Activated CD4-positive, alpha-beta T cell treated with anti-CD3 and anti-CD28 coated beads, Interleukin-2, amount 10 ng/mL, durations not matched to agents 24 days and 14 days (primary cell): ENCODE results near the gene OXSR1. TPM values are rescaled to one million over a fixed set of nuclear protein-coding genes. Genes with fewer than 3 reads are reported as not detected.
A peak's percentile ranks its signal among the peaks of the same experiment; 100 is the strongest.
"Not testable (repeated sequence)": the region's sequence is repeated elsewhere in the genome, so short reads cannot be mapped to it uniquely, and the experiment has no call there.

Experiments
- DNase-seq: peaks from one replicate; pipeline ENCODE4 v3.0.0; 2022
- H3K27ac Mint-ChIP-seq: one replicate; pipeline ENCODE4 v1.8.0; 2022; ENCODE audit warnings: mild to moderate bottlenecking, mixed read lengths
- H3K27me3 Mint-ChIP-seq: one replicate; pipeline ENCODE4 v1.8.0; 2022; ENCODE audit warnings: mixed read lengths
- H3K36me3 Mint-ChIP-seq: one replicate; pipeline ENCODE4 v1.8.0; 2022; ENCODE audit warnings: low read depth, mild to moderate bottlenecking, mixed read lengths
- H3K4me1 Mint-ChIP-seq: one replicate; pipeline ENCODE4 v1.8.0; 2021; ENCODE audit warnings: mixed read lengths
- H3K4me3 Mint-ChIP-seq: one replicate; pipeline ENCODE4 v1.8.0; 2022; ENCODE audit warnings: mild to moderate bottlenecking, moderate library complexity, mixed read lengths
- H3K9me3 Mint-ChIP-seq: one replicate; pipeline ENCODE4 v1.8.0; 2021; ENCODE audit warnings: mixed read lengths
- intact Hi-C: fragments of 100-400 bp; cut with micrococcal nuclease; formaldehyde crosslinking; loops from one replicate; pipeline ENCODE4 v1.15.1; 2023
- total RNA-seq: library from RNA; stranded (reverse); gene quantifications from 2 replicates; pipeline ENCODE4 v1.2.3, GENCODE V29; 2022

OXSR1 gene
- total RNA-seq, 1 donor from 2014 or later: 56.4 TPM

DNA sequence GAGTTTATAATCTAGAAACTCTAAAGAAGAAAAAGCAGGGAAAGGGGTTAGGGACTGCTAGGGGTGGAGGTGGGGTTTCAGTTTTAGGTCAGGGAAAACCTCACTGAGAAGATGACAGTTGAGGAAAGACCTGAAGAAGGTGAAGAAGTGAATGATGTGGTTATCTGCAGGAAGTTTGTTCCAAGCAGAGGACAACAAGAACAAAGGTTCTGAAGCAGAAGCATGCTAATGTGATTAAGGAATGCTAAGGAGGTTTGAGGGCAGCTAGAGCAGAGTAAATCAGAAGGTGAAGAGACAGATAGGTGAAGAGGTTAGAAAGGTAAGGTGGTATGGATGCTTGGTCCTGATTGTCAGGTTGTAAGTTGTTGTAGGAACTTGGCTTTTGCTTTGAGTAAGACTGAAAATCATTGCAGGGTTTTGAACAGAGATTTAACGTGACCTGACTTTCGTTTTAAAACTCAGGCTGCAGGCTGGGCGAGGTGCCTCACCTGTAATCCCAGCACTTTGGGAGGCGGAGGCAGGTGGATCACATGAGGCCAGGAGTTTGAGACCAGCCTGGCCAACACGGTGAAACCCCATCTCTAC lies 8.6 kb downstream of the OXSR1 start:
- intact Hi-C loops: no loop called here
- Mint-ChIP-seq H3K36me3 (peaks cover 21% of the 10 kb centered on the region), H3K27me3 (no peaks in the 10 kb centered on the region), H3K9me3 (no peaks in the 10 kb centered on the region), H3K4me1 (peaks cover 52% of the 10 kb centered on the region), H3K4me3 (peak overlapping the region; percentile 28), H3K27ac (no peak overlapping the region)
- peak; percentile 61 for DNase-seq

DNA sequence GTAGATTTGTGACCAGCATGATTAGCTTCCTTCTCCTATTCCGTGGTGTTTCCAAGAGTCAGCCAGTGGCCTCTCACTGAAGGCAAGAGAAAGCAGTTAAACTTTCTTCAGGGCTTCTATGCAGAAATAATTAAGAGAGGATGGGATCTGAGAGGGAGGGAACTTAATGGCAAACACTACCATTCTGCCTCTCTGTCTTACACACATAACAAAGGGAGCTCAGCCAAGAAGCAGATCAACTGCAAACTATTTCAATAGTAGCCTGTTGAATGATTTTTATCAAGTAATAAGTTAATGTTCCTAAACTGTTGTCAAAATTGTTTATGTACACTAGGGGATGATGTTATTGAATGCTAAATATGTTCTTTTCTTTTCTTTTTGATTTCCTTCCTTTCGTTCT lies 11.8 kb downstream of the OXSR1 start:
- Mint-ChIP-seq H3K36me3 (peaks cover 26% of the 10 kb centered on the region), H3K9me3 (no peaks in the 10 kb centered on the region), H3K4me3 (no peak overlapping the region), H3K27ac (no peak overlapping the region), H3K27me3 (no peaks in the 10 kb centered on the region), H3K4me1 (peaks cover 35% of the 10 kb centered on the region)
- peak; percentile 47 for DNase-seq
- intact Hi-C loops: no loop called here

DNA sequence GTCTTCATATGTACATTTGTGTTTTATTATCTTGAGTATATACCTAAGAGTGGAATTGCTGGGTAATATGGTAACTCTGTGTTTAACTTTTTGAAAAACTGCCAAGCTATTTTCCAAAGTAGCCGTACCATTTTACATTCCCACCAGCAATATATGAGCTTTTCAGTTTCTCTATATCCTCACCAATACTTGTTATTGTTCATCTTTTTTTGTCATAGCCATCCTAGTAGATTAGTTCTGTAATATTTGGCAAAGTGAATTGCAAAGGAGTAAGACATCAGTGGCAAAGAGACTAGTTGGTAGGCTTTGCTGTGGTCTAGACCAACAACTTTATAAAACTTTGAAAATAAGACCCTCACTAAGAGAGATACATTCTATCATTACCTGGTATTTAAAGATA lies 21.4 kb downstream of the OXSR1 start:
- DNase-seq: no peak
- no peak overlapping the region for H3K4me3 Mint-ChIP-seq
- H3K4me1 Mint-ChIP-seq: peaks cover 6% of the 10 kb centered on the region
- no peaks in the 10 kb centered on the region for H3K9me3 Mint-ChIP-seq
- intact Hi-C loops: no loop called here
- no peaks in the 10 kb centered on the region for H3K27me3 Mint-ChIP-seq
- peaks cover 48% of the 10 kb centered on the region for H3K36me3 Mint-ChIP-seq
- H3K27ac Mint-ChIP-seq: no peak overlapping the region

DNA sequence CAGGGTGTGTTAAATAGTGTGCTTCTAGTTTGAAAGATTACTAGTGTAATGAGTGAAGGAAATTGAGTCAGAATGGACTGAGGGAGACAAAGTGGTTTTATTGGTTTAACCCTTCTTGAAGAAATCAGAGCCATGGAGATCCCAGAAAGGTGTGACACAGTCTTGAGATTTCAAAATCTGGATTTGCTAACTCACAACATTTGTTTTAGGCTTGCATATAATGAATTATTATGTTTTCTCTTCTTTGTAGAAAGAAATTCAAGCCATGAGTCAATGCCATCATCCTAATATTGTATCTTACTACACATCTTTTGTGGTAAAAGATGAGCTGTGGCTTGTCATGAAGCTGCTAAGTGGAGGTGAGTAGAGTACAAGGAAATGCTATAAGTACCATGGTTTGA lies 25.1 kb downstream of the OXSR1 start:
- intact Hi-C loops: no loop called here
- no peaks in the 10 kb centered on the region for H3K27me3 Mint-ChIP-seq
- peaks cover 48% of the 10 kb centered on the region for H3K36me3 Mint-ChIP-seq
- no peak overlapping the region for H3K4me3 Mint-ChIP-seq
- H3K4me1 Mint-ChIP-seq: peaks cover 2% of the 10 kb centered on the region
- no peaks in the 10 kb centered on the region for H3K9me3 Mint-ChIP-seq
- no peak for DNase-seq
- H3K27ac Mint-ChIP-seq: no peak overlapping the region

DNA sequence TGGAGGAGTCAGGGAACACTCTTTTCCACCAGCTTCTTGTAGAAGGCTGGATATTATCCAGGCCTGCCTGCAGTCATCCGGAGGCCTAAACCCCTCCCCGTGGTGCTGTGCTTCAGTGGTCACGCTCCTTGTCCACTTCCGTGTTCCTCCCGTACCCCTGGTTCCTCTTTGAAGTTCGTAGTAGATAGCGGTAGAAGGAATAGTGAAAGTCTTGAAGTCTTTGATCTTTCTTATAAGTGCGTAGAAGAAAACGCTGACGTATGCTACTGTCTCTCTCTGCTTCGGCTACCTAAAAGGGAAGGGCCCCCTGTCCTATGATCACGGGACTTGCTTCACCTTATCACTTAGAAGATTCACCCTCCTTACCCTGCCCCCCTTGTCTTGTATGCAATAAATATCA lies 37.6 kb downstream of the OXSR1 start:
- H3K27ac Mint-ChIP-seq, H3K9me3 Mint-ChIP-seq, intact Hi-C loops, H3K27me3 Mint-ChIP-seq, H3K4me3 Mint-ChIP-seq, DNase-seq: not testable (repeated sequence)
- peaks cover 41% of the 10 kb centered on the region for H3K4me1 Mint-ChIP-seq
- peaks cover 47% of the 10 kb centered on the region for H3K36me3 Mint-ChIP-seq

DNA sequence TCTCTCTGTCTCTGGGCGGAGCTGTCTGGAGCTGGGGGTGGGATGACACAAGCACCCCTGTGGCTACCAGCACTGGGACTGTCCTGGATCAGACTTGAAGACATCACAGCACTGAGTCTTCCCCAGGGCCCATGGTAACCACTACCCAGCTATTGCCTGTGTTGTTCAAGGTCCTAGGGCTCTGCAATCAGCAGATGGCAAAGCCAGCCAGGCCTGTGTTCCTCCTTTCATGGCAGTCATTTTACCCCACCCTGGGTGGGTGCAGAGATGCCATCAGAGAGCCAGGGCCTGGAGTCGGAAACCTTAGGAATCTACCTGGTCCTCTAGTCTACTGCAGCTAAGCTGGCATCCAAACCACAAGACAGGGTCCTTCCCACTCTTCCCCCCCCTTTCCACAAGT lies 38.4 kb downstream of the OXSR1 start:
- intact Hi-C loops: loop anchor here (2.0 kb wide), 1 partner anchor 39 kb away; the partner anchor contains the start of gene OXSR1
- Mint-ChIP-seq H3K4me3 (no peak overlapping the region), H3K27me3 (no peaks in the 10 kb centered on the region), H3K27ac (no peak overlapping the region), H3K36me3 (peaks cover 48% of the 10 kb centered on the region), H3K9me3 (no peaks in the 10 kb centered on the region), H3K4me1 (peaks cover 42% of the 10 kb centered on the region)
- no peak for DNase-seq

DNA sequence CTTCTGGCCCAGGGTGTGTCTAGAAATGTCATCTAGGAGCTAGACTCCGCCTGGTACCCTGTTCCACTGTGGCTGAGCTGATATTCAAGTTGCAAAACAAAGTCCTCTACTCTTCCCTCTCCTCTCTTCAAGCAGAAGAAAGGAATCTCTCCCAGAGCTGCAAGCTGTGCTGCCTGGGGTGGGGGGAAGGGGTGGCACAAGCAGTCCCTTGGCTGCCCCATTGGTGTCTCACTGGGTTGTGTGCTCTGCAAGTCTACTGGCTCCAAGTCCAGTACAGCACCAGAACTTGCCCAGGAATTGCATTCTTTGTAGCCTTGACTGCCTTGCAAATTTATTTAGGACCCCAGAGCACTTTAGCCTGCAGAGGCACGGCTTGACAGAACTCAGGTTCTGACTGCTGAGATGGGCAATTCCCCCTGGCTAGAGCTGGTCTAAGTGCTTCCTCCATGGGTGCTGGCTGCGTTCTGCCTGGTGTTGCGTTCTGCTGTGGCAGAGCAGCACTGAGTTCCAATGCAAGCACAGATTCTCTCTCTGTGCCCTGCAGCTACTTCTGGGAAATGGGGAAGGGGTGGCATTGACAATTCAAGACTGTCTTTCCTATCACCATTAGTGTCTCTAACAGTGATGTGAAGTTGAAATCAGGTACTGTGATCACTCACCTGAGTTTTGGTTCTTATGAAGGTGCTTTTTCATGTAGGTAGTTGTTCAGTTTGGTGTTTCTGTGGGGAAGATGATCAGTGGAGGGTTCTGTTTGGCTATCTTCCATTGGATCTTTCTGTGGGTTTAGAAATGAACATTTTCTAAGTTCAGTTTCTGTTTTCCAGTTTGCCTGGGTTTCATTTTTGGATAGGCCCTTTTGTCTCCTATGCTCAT lies 39.5 kb downstream of the OXSR1 start:
- peak overlapping the region; percentile 2 for H3K4me3 Mint-ChIP-seq
- H3K27ac Mint-ChIP-seq: peak overlapping the region; percentile 85
- peaks cover 45% of the 10 kb centered on the region for H3K4me1 Mint-ChIP-seq
- peak; percentile 66 for DNase-seq
- no peaks in the 10 kb centered on the region for H3K9me3 Mint-ChIP-seq
- H3K27me3 Mint-ChIP-seq: no peaks in the 10 kb centered on the region
- peaks cover 46% of the 10 kb centered on the region for H3K36me3 Mint-ChIP-seq
- intact Hi-C loops: loop anchor here (1.0 to 2.0 kb wide), 2 partner anchors 40 to 68 kb away; partner anchors contain the start of genes ACAA1 and OXSR1

DNA sequence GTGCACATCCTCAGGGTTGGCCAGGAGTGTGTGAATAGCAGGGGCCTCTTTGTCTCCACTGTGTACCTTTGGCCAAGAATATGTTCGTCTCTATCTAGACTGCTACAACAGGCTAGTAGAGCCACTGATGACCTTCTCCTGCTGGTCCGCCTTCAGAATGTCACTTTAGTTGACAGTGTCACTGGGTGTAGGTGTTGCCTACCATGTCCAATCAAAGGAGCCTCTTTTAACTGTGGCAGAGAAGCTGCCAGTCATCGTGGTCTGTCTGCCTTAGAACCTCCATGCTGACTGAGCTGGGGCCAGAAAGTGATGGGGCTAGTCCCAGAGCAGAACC lies 40.1 kb downstream of the OXSR1 start:
- H3K9me3 Mint-ChIP-seq: no peaks in the 10 kb centered on the region
- peak overlapping the region; percentile 85 for H3K27ac Mint-ChIP-seq
- peak overlapping the region; percentile 2 for H3K4me3 Mint-ChIP-seq
- H3K36me3 Mint-ChIP-seq: peaks cover 44% of the 10 kb centered on the region
- H3K4me1 Mint-ChIP-seq: peaks cover 51% of the 10 kb centered on the region
- no peaks in the 10 kb centered on the region for H3K27me3 Mint-ChIP-seq
- peak; percentile 62 for DNase-seq
- intact Hi-C loops: loop anchor here (1.0 to 2.0 kb wide), 2 partner anchors 41 to 68 kb away; partner anchors contain the start of genes ACAA1 and OXSR1

DNA sequence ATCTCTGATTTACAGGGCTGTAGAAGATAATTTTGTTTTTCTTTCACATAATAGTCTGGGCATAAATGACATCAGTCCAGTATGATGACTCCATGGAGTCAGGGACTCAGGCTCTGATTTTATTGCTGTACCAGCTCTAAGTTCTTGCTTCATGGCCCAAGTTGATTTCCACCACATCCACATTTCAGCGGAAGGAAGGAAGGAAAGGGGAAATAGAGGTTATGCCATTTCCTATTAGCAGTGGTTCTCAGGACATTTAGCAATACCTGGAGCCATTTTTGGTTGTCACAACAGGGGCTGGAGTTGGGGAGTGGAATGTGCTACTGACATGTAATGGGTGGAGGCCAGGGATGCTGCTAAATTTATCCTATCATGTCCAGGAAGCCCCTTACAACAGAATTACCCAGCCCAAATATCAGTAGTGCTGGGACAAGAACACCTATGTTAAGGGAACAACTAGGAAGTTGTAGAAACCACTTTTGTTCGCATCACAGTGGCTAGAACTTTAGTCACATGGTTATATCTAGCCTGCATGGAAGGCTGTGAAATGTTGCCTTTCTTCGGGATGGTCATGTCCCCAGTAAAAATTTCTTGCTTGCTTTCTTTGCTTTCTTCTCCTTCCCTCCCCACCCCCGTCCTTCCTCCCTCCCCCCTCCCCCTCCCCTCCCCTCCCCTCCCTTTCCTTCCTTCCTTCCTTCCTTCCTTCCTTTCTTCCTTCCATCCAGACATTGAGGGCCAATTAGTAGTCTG lies 42.1 kb downstream of the OXSR1 start:
- Mint-ChIP-seq H3K27me3 (no peaks in the 10 kb centered on the region), H3K4me3 (no peak overlapping the region), H3K9me3 (no peaks in the 10 kb centered on the region), H3K36me3 (peaks cover 39% of the 10 kb centered on the region), H3K27ac (no peak overlapping the region), H3K4me1 (peaks cover 54% of the 10 kb centered on the region)
- DNase-seq: no peak
- intact Hi-C loops: no loop called here

DNA sequence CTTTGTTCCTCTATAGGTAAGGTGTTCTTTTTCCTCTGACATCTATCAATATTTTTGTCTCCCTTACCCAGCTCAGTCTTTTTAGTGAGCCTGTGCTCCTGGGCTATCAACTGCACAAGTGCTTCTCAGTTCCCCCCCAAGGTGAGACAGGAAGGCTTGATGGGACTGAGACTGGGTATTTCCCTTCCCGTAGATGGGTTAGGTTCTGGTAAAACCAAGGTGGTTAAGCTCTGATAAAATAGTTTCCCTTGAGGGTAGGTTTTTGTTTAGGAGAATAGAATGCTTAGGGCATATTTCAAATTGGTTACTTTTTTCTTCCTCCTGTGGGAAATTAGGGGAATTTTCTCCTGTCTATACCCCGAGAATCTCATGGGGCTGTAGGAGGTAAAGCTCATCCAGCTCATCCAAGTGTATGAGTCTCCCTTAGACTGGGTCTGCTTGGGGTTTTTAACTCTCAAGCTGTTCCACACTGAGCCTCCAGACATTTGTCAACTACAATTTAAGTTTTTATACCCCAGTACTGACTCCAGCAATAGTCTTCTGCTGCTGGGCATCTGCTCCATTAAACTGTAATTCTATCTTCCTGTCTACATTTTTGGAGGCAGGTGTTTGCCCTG lies 44.9 kb downstream of the OXSR1 start:
- Mint-ChIP-seq H3K9me3 (no peaks in the 10 kb centered on the region), H3K27me3 (no peaks in the 10 kb centered on the region), H3K36me3 (peaks cover 37% of the 10 kb centered on the region), H3K27ac (peak overlapping the region; percentile 10), H3K4me3 (peak overlapping the region; percentile 46), H3K4me1 (peaks cover 45% of the 10 kb centered on the region)
- intact Hi-C loops: no loop called here
- peak; percentile 69 for DNase-seq

DNA sequence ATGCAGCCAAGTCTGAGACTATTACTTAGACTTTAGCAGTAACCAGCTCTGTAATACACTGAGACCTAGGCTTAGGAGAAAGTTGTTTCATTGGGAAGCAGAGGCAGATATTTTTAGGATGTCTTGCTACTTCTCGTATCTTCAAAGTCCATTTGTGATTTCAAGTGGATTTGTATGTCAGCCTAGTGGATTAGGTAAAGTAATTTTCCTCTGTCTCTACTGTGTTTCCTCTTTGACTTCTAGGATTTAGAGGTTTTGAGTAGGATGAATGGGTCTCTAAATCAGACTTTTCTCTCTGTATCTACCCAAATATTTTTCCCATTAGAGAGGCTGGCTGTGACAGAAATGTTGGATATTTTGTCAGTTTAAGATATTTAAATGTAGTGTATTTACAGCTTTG lies 46.8 kb downstream of the OXSR1 start:
- intact Hi-C loops: no loop called here
- Mint-ChIP-seq H3K27ac (no peak overlapping the region), H3K36me3 (peaks cover 43% of the 10 kb centered on the region), H3K4me1 (peaks cover 39% of the 10 kb centered on the region), H3K4me3 (no peak overlapping the region), H3K27me3 (no peaks in the 10 kb centered on the region), H3K9me3 (no peaks in the 10 kb centered on the region)
- DNase-seq: no peak

DNA sequence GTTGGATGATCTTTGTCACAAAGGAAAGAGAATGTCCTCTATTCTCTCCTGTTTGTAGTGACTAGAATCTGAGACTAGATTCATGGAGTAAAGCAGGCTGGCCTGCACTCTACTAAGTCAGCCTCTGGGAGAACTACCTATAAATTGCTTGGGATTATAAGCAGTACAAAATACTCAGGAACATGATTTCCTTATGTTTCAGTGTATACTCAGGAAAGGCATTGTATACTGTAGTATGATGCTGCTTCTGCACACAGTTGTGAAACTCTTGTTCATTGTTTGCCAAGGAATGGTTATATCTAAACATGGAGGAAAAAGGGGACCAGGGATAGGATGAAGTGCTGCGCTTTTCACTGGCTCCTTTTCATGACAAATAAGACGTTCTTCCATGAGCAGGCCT lies 49.2 kb downstream of the OXSR1 start:
- H3K9me3 Mint-ChIP-seq: no peaks in the 10 kb centered on the region
- H3K4me3 Mint-ChIP-seq: no peak overlapping the region
- H3K27me3 Mint-ChIP-seq: no peaks in the 10 kb centered on the region
- no peak for DNase-seq
- no peak overlapping the region for H3K27ac Mint-ChIP-seq
- peaks cover 44% of the 10 kb centered on the region for H3K36me3 Mint-ChIP-seq
- H3K4me1 Mint-ChIP-seq: peaks cover 29% of the 10 kb centered on the region
- intact Hi-C loops: no loop called here

DNA sequence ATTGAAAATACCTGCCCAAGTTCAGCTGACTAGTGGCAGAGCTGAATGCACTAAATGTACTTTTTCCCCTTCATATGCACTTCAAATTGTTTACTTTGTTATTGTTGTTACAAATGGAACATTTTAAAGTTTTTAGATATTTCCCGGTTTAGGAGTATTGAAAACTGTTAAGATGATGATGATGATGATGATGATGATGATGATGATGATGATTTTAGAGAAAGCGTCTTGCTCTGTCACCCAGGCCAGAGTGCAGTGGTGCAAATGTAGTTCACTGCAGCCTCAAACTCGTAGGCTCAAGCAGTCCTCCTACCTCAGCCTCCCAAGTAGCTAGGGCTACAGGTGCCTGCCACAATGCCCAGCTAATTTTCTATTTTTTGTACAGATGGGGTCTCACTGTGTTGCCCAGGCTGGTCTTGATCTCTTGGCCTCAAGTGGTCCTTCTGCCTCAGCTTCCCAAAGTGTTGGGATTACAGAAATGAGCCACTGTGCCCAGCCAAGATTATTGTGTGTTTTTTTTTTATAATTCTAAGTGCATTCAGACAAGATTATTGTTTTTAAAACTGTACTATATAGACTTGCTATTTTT lies 54.4 kb downstream of the OXSR1 start:
- peaks cover 13% of the 10 kb centered on the region for H3K4me1 Mint-ChIP-seq
- no peaks in the 10 kb centered on the region for H3K27me3 Mint-ChIP-seq
- intact Hi-C loops: no loop called here
- no peak overlapping the region for H3K27ac Mint-ChIP-seq
- no peaks in the 10 kb centered on the region for H3K9me3 Mint-ChIP-seq
- H3K36me3 Mint-ChIP-seq: peaks cover 47% of the 10 kb centered on the region
- no peak overlapping the region for H3K4me3 Mint-ChIP-seq
- DNase-seq: no peak
